ENCODE measurements around the gene TFAP2A.

TFAP2A gene

GRCh38 chr6:10412461-10413261 is 2.2 kb downstream of the TFAP2A start:
- peak; percentile 50 for DNase-seq (ENCODE audit: low read depth)

- DNase-seq (ENCODE audit: low read depth): peak; percentile 98
Observed at GRCh38 chr6:10411971-10412460, 2.9 kb downstream of the TFAP2A start.

- DNase-seq (ENCODE audit: low read depth): no peak
Observed at GRCh38 chr6:10411131-10411970, 3.5 kb downstream of the TFAP2A start.

- DNase-seq (ENCODE audit: low read depth): peak; percentile 52
Observed at GRCh38 chr6:10410207-10411050, 4.4 kb downstream of the TFAP2A start.

GRCh38 chr6:10409731-10410206 is 5.1 kb downstream of the TFAP2A start:
- peak; percentile 45 for DNase-seq (ENCODE audit: low read depth)

- DNase-seq (ENCODE audit: low read depth): peak; percentile 54
Observed at GRCh38 chr6:10409233-10409721, 5.6 kb downstream of the TFAP2A start.

GRCh38 chr6:10408457-10408856 is 6.4 kb downstream of the TFAP2A start:
- peak; percentile 32 for DNase-seq (ENCODE audit: low read depth)

GRCh38 chr6:10407674-10408054 is 7.2 kb downstream of the TFAP2A start:
- peak; percentile 75 for DNase-seq (ENCODE audit: low read depth)

GRCh38 chr6:10407018-10407673 is 7.7 kb downstream of the TFAP2A start:
- DNase-seq (ENCODE audit: low read depth): no peak

GRCh38 chr6:10406556-10406955 is 8.3 kb downstream of the TFAP2A start:
- DNase-seq (ENCODE audit: low read depth): peak; percentile 65

GRCh38 chr6:10405513-10405900 is 9.4 kb downstream of the TFAP2A start:
- DNase-seq (ENCODE audit: low read depth): peak; percentile 48

GRCh38 chr6:10404799-10405512 is 9.9 kb downstream of the TFAP2A start:
- DNase-seq (ENCODE audit: low read depth): no peak

GRCh38 chr6:10404107-10404798 is 10.6 kb downstream of the TFAP2A start:
- DNase-seq (ENCODE audit: low read depth): peak; percentile 97

- peak; percentile 91 for DNase-seq (ENCODE audit: low read depth)
Observed at GRCh38 chr6:10403385-10404106, 11.3 kb downstream of the TFAP2A start.

GRCh38 chr6:10402648-10403311 is 12.1 kb downstream of the TFAP2A start:
- DNase-seq (ENCODE audit: low read depth): peak; percentile 12

GRCh38 chr6:10401632-10402223 is 13.1 kb downstream of the TFAP2A start:
- peak; percentile 41 for DNase-seq (ENCODE audit: low read depth)

GRCh38 chr6:10401004-10401536 is 13.8 kb downstream of the TFAP2A start:
- DNase-seq (ENCODE audit: low read depth): peak; percentile 15

GRCh38 chr6:10400330-10400729 is 14.5 kb downstream of the TFAP2A start:
- DNase-seq (ENCODE audit: low read depth): peak; percentile 74

All from EH (cell line).